ENCODE data around the gene TRAF1. TPM values are rescaled to one million over a fixed set of nuclear protein-coding genes. Genes with fewer than 3 reads are reported as not detected.

The TRAF1 gene
- total and polyA plus RNA-seq, 3 donors from 2014 or later, result 3.9 to 8.6 (median 6.5) TPM

- no peak for DNase-seq
- WGBS, 2 donors, result 92 to 96% methylated on average over 3 of the region's 3 CpGs
- intact Hi-C loops (cut with DNase I; ENCODE audit: low total_unique reads), result no loop called here
- Histone ChIP-seq H3K4me1 (peaks cover 7% of the 10 kb centered on the region), H3K36me3 (ENCODE audit: low read depth, missing control alignments) (no peaks in the 10 kb centered on the region), H3K9me3 (no peaks in the 10 kb centered on the region), H3K27me3 (no peaks in the 10 kb centered on the region), H3K27ac (no peak overlapping the region), H3K4me3 (no peak overlapping the region)
- TF ChIP-seq, protein P1, sequence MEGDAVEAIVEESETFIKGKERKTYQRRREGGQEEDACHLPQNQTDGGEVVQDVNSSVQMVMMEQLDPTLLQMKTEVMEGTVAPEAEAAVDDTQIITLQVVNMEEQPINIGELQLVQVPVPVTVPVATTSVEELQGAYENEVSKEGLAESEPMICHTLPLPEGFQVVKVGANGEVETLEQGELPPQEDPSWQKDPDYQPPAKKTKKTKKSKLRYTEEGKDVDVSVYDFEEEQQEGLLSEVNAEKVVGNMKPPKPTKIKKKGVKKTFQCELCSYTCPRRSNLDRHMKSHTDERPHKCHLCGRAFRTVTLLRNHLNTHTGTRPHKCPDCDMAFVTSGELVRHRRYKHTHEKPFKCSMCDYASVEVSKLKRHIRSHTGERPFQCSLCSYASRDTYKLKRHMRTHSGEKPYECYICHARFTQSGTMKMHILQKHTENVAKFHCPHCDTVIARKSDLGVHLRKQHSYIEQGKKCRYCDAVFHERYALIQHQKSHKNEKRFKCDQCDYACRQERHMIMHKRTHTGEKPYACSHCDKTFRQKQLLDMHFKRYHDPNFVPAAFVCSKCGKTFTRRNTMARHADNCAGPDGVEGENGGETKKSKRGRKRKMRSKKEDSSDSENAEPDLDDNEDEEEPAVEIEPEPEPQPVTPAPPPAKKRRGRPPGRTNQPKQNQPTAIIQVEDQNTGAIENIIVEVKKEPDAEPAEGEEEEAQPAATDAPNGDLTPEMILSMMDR (IDR thresholded peaks at IDR 0.05), result no peak
- TF ChIP-seq POLR2A (IDR thresholded peaks at IDR 0.05), result no peak
These were observed 53.6 kb downstream of the TRAF1 start for GRCh38 chr9:120872791-120873502.

- Histone ChIP-seq H3K4me1 (peaks cover 12% of the 10 kb centered on the region), H3K27ac (no peak overlapping the region), H3K27me3 (no peaks in the 10 kb centered on the region), H3K9me3 (no peaks in the 10 kb centered on the region), H3K4me3 (no peak overlapping the region), H3K36me3 (ENCODE audit: low read depth, missing control alignments) (no peaks in the 10 kb centered on the region)
- no peak for TF ChIP-seq POLR2A (IDR thresholded peaks at IDR 0.05)
- TF ChIP-seq, protein P1 (IDR thresholded peaks at IDR 0.05), result no peak
- intact Hi-C loops (cut with DNase I; ENCODE audit: low total_unique reads), result no loop called here
- no peak for DNase-seq
- 89% methylated on average over 9 of the region's 9 CpGs; no CpG with 5 or more reads in 1 of the 2 donors for WGBS, 2 donors
These were observed 56.4 kb downstream of the TRAF1 start for GRCh38 chr9:120870206-120870605.

DNA sequence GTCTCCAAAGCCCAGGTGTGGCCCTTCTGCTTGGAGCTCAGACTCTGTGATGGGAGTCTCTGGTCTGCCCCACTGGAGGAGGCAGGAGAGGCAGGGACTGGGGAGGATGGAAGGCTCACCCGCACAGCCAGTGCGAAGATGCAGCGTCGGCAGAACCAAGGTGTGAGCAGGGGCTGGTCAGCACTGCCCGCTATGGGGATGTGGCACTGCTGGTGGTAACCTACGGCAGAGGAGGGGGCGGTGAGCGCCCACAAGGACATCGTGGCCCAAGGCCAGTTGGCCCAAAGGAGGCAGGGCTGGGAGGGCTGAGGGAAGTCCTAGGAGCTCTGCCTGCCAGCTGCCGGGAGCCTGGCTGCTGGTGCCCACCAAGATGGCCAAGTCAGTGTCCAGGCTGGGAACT, 56.9 kb downstream of the TRAF1 start:
- peak overlapping the region in 1 of 2 donors; percentile 89 for H3K27ac ChIP-seq
- DNase-seq, result no peak
- no peaks in the 10 kb centered on the region for H3K27me3 ChIP-seq
- TF ChIP-seq, protein P1 (IDR thresholded peaks at IDR 0.05), result no peak
- no peaks in the 10 kb centered on the region for H3K9me3 ChIP-seq
- no peak overlapping the region for H3K4me3 ChIP-seq
- intact Hi-C loops (cut with DNase I; ENCODE audit: low total_unique reads), result no loop called here
- peaks cover 12% of the 10 kb centered on the region for H3K4me1 ChIP-seq
- 79 to 82% methylated on average over 10 of the region's 10 CpGs for WGBS, 2 donors
- H3K36me3 ChIP-seq (ENCODE audit: low read depth, missing control alignments), result no peaks in the 10 kb centered on the region

DNA sequence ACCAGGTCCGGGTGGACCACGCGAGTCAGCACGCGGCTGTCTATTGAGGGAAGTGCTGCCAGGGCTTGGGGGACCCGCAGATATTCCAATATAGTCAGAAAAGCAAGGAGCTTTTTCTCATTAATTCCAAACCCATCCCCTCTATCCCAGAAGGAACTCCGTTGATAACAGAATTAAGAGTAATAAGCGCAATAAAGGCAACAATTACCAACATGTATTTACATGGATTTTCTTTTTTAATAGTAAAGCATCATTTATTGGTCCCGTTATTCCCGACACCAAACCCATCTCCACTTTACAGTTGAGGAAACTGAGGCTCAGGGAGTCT, 57.3 kb downstream of the TRAF1 start:
- no peaks in the 10 kb centered on the region for H3K9me3 ChIP-seq
- no peaks in the 10 kb centered on the region for H3K27me3 ChIP-seq
- WGBS, 2 donors, result 23 to 26% methylated on average over 10 of the region's 10 CpGs
- no peaks in the 10 kb centered on the region for H3K36me3 ChIP-seq (ENCODE audit: low read depth, missing control alignments)
- TF ChIP-seq POLR2A (IDR thresholded peaks at IDR 0.05), result no peak
- TF ChIP-seq, protein P1 (IDR thresholded peaks at IDR 0.05), result no peak
- peaks cover 12% of the 10 kb centered on the region for H3K4me1 ChIP-seq
- H3K27ac ChIP-seq, result peak overlapping the region; percentile 51 to 89
- intact Hi-C loops (cut with DNase I; ENCODE audit: low total_unique reads), result no loop called here
- DNase-seq, result no peak
- H3K4me3 ChIP-seq, result peak overlapping the region; percentile 55 to 65

All from testis (tissue), 3 donors.